T-helper 1 cell (primary cell): Measurements from ENCODE around the gene TTC33.
A peak's percentile ranks its signal among the peaks of the same experiment; 100 is the strongest.
"Not testable (repeated sequence)": the region's sequence is repeated elsewhere in the genome, so short reads cannot be mapped to it uniquely, and the experiment has no call there.

ENCODE experiments used
- DNase-seq, 5 donors: peaks; one replicate each; pipeline ENCODE4 v3.0.0-alpha.2; 2012 to 2020
- total RNA-seq, 4 donors: gene quantifications; one replicate each; lab custom pipeline; 2026; lab: John Stamatoyannopoulos, UW

Gene TTC33
- total RNA-seq: 10.2 to 13.4 (median 12.2) reads per million in 4 donors

- DNase-seq: peak; percentile 88 to 96 (median 93)
Measured at GRCh38 chr5:40755407-40756365, at the start of gene TTC33. Gene TTC33, minus strand, starts transcription at chr5:40755961. Its CDS starts 8,943 bp downstream, at chr5:40747018.

- no peak for DNase-seq
Measured at GRCh38 chr5:40801771-40802562, 46.2 kb upstream of the TTC33 start.

- no peak for DNase-seq
Measured at GRCh38 chr5:40799258-40799657, 43.5 kb upstream of the TTC33 start.

GRCh38 chr5:40798801-40799210 is 43.0 kb upstream of the TTC33 start:
- DNase-seq: no peak

- peak; percentile 84 to 93 (median 86) for DNase-seq
Measured at GRCh38 chr5:40798012-40798800, 42.4 kb upstream of the TTC33 start, which contains the start of gene PRKAA1. Gene PRKAA1, minus strand, starts transcription at chr5:40798374. Its CDS starts 185 bp downstream, at chr5:40798189.

GRCh38 chr5:40797273-40798011 is 41.7 kb upstream of the TTC33 start:
- peak; percentile 66 to 79 (median 72) for DNase-seq

- DNase-seq: no peak
Measured at GRCh38 chr5:40796487-40796889, 40.7 kb upstream of the TTC33 start.

GRCh38 chr5:40794877-40795276 is 39.1 kb upstream of the TTC33 start:
- DNase-seq: not testable (repeated sequence)

- not testable (repeated sequence) for DNase-seq
Measured at GRCh38 chr5:40794340-40794739, 38.6 kb upstream of the TTC33 start.

- DNase-seq: not testable (repeated sequence)
Measured at GRCh38 chr5:40792691-40793090, 36.9 kb upstream of the TTC33 start.

- DNase-seq: no peak
Measured at GRCh38 chr5:40791715-40792139, 36.0 kb upstream of the TTC33 start.

GRCh38 chr5:40790947-40791593 is 35.3 kb upstream of the TTC33 start:
- DNase-seq: no peak

GRCh38 chr5:40788941-40789340 is 33.2 kb upstream of the TTC33 start:
- DNase-seq: not testable (repeated sequence)

- no peak for DNase-seq
Measured at GRCh38 chr5:40787986-40788385, 32.2 kb upstream of the TTC33 start.

- DNase-seq: not testable (repeated sequence)
Measured at GRCh38 chr5:40786664-40787063, 30.9 kb upstream of the TTC33 start.

GRCh38 chr5:40784916-40785315 is 29.2 kb upstream of the TTC33 start:
- no peak for DNase-seq

GRCh38 chr5:40784027-40784653 is 28.4 kb upstream of the TTC33 start:
- DNase-seq: no peak

GRCh38 chr5:40781843-40782409 is 26.2 kb upstream of the TTC33 start:
- DNase-seq: no peak

- DNase-seq: no peak
Measured at GRCh38 chr5:40780858-40781257, 25.1 kb upstream of the TTC33 start.

GRCh38 chr5:40780199-40780598 is 24.4 kb upstream of the TTC33 start:
- no peak for DNase-seq
